Panc1 (cell line): ENCODE data around the gene CAGE1.
"Not testable (repeated sequence)": the region's sequence is repeated elsewhere in the genome, so short reads cannot be mapped to it uniquely, and the experiment has no call there.

ENCODE experiments used
- POLR2AphosphoS5 ChIP-seq: IDR thresholded peaks from 2 replicates; pipeline ENCODE4 v1.6.1; 2012; ENCODE audit warnings: mild to moderate bottlenecking, low read depth, low read length, moderate library complexity
- SIN3A ChIP-seq: IDR thresholded peaks from 2 replicates; pipeline ENCODE4 v1.6.1; 2012; ENCODE audit warnings: low read depth, mild to moderate bottlenecking, low read length, moderate library complexity, borderline replicate concordance; ENCODE audit not compliant: insufficient read depth

DNA sequence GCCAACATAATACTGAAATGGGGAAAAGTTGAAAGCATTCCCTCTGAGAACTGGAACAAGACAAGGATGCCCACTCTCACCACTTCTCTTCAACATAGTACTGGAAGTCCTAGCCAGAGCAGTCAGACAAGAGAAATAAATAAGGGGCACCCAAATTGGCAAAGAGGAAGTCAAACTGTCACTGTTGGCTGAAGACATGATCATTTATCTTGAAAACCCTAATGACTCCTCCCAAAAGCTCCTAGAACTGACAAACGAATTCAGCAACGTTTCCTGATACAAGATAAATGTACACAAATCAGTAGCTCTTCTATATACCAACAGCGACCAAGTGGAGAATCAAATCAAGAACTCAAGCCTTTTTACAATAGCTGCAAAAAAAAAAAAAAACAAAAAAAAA lies 37.6 kb downstream of the CAGE1 start:
- TF ChIP-seq POLR2AphosphoS5, SIN3A: not testable (repeated sequence)
